Cortex of kidney (tissue), 1 donor: ENCODE measurements around the gene PTGES3L.
"Not testable (repeated sequence)": the region's sequence is repeated elsewhere in the genome, so short reads cannot be mapped to it uniquely, and the experiment has no call there.

ENCODE experiments used
- DNase-seq: peaks from one replicate; lab custom pipeline; 2025; lab: John Stamatoyannopoulos, UW

Gene PTGES3L

GRCh38 chr17:42919522-42920077, 60.3 kb downstream of the PTGES3L start:
- not testable (repeated sequence) for DNase-seq

GRCh38 chr17:42918902-42919521, 60.9 kb downstream of the PTGES3L start:
- no peak for DNase-seq
